Heart left ventricle (tissue), 13 donors: ENCODE measurements around the gene PCDHAC1.

Source experiments
- CTCF ChIP-seq, 12 donors: fragments of 200-600 bp; sonication (generic) in 4 of 12; IDR thresholded peaks; one replicate each; pipeline versions ENCODE4 v1.5.0 to v1.8.0; 2018 to 2022; ENCODE audit warnings: antibody characterized with exemption in 12 of 12, mild to moderate bottlenecking in 5 of 12
- POLR2A ChIP-seq, 2 donors: fragments of 450-650 bp; IDR thresholded peaks; one replicate each; pipeline ENCODE4 v1.6.1; 2017; ENCODE audit warnings: antibody characterized with exemption in 2 of 2, mild to moderate bottlenecking in 2 of 2, moderate library complexity in 2 of 2
- donor health status: ischemic (EF 13 %, LVEDD 7.1; RV severe dilation, severe dysfunction).
- donor health status: DM: no; HTN: yes; CAD: no.
- donor health status: DM: no; HTN: no; CAD: no.
- donor health status: ischemic (EF 25% LVEDD 6.9; RV normal size, moderate dysfunction).
- donor health status: ischemic (EF 25% LVEDD 5.7; RV mildly dilated, moderate dysfunction).
- donor health status: ischemic (EF 35%, LVEDD 5.7; RV mildly dilated, moderate dysfunction).
- donor health status: nonischemic (EF 11% LVEDD 7.7; RV severe dilation, severe dysfunction).
- donor health status: DM: yes; HTN: yes; CAD: no.
- donor health status: PGD.
- donor health status: ischemic (EF 29% LVEDD 5.4; RV normal size, mild dysfunction).
- donor health status: nonischemic (EF 23%, LVEDD 6.1; RV moderate dilation, normal function).

GRCh38 chr5:140978260-140978659, 52.2 kb downstream of the PCDHAC1 start:
- TF ChIP-seq CTCF (IDR thresholded peaks at IDR 0.05) (no peak), POLR2A (IDR thresholded peaks at IDR 0.05) (no peak)
